WTC11 (cell line): ENCODE results near the gene LENEP. TPM values are rescaled to one million over a fixed set of nuclear protein-coding genes. Genes with fewer than 3 reads are reported as not detected.

Experiments
- ATAC-seq: fragments of 200-7000 bp; cut with Tn5 transposase; 2 replicates; pipeline ENCODE4 v1.10.0; 2021; ENCODE audit warnings: mild to moderate bottlenecking, moderate library complexity
- CTCF ChIA-PET: fragments of 300-600 bp; sonication (Branson Sonifier 250); formaldehyde crosslinking; loops from one replicate; lab custom pipeline; 2021; ENCODE audit warnings: antibody characterized with exemption; lab: Charles Lee
- POLR2A ChIA-PET: fragments of 350-600 bp; sonication (Branson Sonifier 250); formaldehyde crosslinking; loops from one replicate; lab custom pipeline; 2021; ENCODE audit warnings: antibody characterized with exemption; lab: Charles Lee
- DNase-seq: peaks from one replicate; pipeline ENCODE4 v3.0.0; 2021; ENCODE audit warnings: low spot score
- H3K27ac Mint-ChIP-seq: 2 replicates; pipeline ENCODE4 v1.8.0; 2021; ENCODE audit warnings: mixed read lengths
- H3K27me3 Mint-ChIP-seq: 2 replicates; pipeline ENCODE4 v1.8.0; 2021; ENCODE audit warnings: low read depth, mild to moderate bottlenecking, moderate library complexity, mixed read lengths
- H3K36me3 Mint-ChIP-seq: 2 replicates; pipeline ENCODE4 v1.8.0; 2021; ENCODE audit warnings: mixed read lengths
- H3K4me1 Mint-ChIP-seq: 2 replicates; pipeline ENCODE4 v1.8.0; 2022; ENCODE audit warnings: mixed read lengths
- H3K4me3 Mint-ChIP-seq: 2 replicates; pipeline ENCODE4 v1.8.0; 2021; ENCODE audit warnings: mild to moderate bottlenecking, moderate library complexity, mixed read lengths
- H3K9me3 Mint-ChIP-seq: 2 replicates; pipeline ENCODE4 v1.8.0; 2021; ENCODE audit warnings: mixed read lengths
- ATF3 ChIP-seq: sonication (generic); formaldehyde crosslinking; conservative IDR thresholded peaks from 2 replicates; pipeline ENCODE4 v1.8.1; 2022; ENCODE audit warnings: mild to moderate bottlenecking, missing genetic modification reagents
- E2F1 ChIP-seq: sonication (generic); formaldehyde crosslinking; IDR thresholded peaks from 2 replicates; pipeline ENCODE4 v1.8.0; 2022; ENCODE audit warnings: mild to moderate bottlenecking, missing genetic modification reagents
- ELF4 ChIP-seq: sonication (generic); formaldehyde crosslinking; IDR thresholded peaks from 2 replicates; pipeline ENCODE4 v1.8.1; 2022; ENCODE audit warnings: low read depth, mild to moderate bottlenecking, moderate library complexity, missing genetic modification reagents
- ESRRA ChIP-seq: sonication (generic); formaldehyde crosslinking; IDR thresholded peaks from 2 replicates; pipeline ENCODE4 v1.8.1; 2022; ENCODE audit warnings: mild to moderate bottlenecking, missing genetic modification reagents, borderline replicate concordance
- FOXP4 ChIP-seq: sonication (generic); formaldehyde crosslinking; IDR thresholded peaks from 2 replicates; pipeline ENCODE4 v1.8.0; 2022; ENCODE audit warnings: mild to moderate bottlenecking, missing genetic modification reagents
- GRHL2 ChIP-seq: fragments of 250-450 bp; sonication (Bioruptor Pico); IDR thresholded peaks from 2 replicates; pipeline ENCODE4 v1.8.0; 2022; ENCODE audit warnings: mild to moderate bottlenecking, moderate library complexity; ENCODE audit not compliant: insufficient replicate concordance, severe bottlenecking
- GTF2I ChIP-seq: fragments of 250-450 bp; sonication (Bioruptor Pico); conservative IDR thresholded peaks from 2 replicates; pipeline ENCODE4 v1.4.0; 2021; ENCODE audit warnings: mild to moderate bottlenecking
- KAT7 ChIP-seq: sonication (generic); formaldehyde crosslinking; IDR thresholded peaks from 2 replicates; pipeline ENCODE4 v1.8.1; 2023; ENCODE audit warnings: missing genetic modification reagents, mild to moderate bottlenecking, borderline replicate concordance
- OVOL2 ChIP-seq: fragments of 250-450 bp; sonication (Bioruptor Pico); IDR thresholded peaks from 2 replicates; pipeline ENCODE4 v1.9.0; 2021; ENCODE audit warnings: mild to moderate bottlenecking, borderline replicate concordance
- PRDM15 ChIP-seq: sonication (generic); formaldehyde crosslinking; IDR thresholded peaks from 2 replicates; pipeline ENCODE4 v1.8.0; 2022; ENCODE audit warnings: missing genetic modification reagents
- RORB ChIP-seq: fragments of 250-450 bp; sonication (Bioruptor Pico); IDR thresholded peaks from 2 replicates; pipeline ENCODE4 v1.9.0; 2021; ENCODE audit warnings: mild to moderate bottlenecking
- USF2 ChIP-seq: sonication (generic); formaldehyde crosslinking; IDR thresholded peaks from 2 replicates; pipeline ENCODE4 v1.8.1; 2023; ENCODE audit warnings: mild to moderate bottlenecking, missing genetic modification reagents, moderate library complexity
- ZNF121 ChIP-seq: sonication (generic); formaldehyde crosslinking; IDR thresholded peaks from 2 replicates; pipeline ENCODE4 v1.8.0; 2023; ENCODE audit warnings: missing genetic modification reagents
- ZNF263 ChIP-seq: sonication (generic); formaldehyde crosslinking; IDR thresholded peaks from 2 replicates; pipeline ENCODE4 v1.8.1; 2022; ENCODE audit warnings: low read depth, mild to moderate bottlenecking, moderate library complexity, missing genetic modification reagents
- ZNF317 ChIP-seq: sonication (generic); formaldehyde crosslinking; IDR thresholded peaks from 2 replicates; pipeline ENCODE4 v1.8.1; 2023; ENCODE audit warnings: low read depth, mild to moderate bottlenecking, moderate library complexity, missing genetic modification reagents, borderline replicate concordance
- ZNF512 ChIP-seq: sonication (generic); formaldehyde crosslinking; IDR thresholded peaks from 2 replicates; pipeline ENCODE4 v1.8.1; 2022; ENCODE audit warnings: missing genetic modification reagents, borderline replicate concordance
- ZSCAN18 ChIP-seq: fragments of 250-450 bp; sonication (Bioruptor Pico); IDR thresholded peaks from 2 replicates; pipeline ENCODE4 v2.1.2; 2022; ENCODE audit warnings: mild to moderate bottlenecking, moderate library complexity
- total RNA-seq: library from RNA; stranded (reverse); gene quantifications from 3 replicates; pipeline ENCODE4 v1.2.3, GENCODE V29; 2021

Gene LENEP
- total RNA-seq, 1 experiment from 2014 or later = 1.2 TPM

- H3K27ac Mint-ChIP-seq = no peak overlapping the region
- POLR2A ChIA-PET = interaction anchor here (0.5 to 1.7 kb wide), 6 partner anchors 7 to 74 kb away, joined by 3 to 7 read pairs (median 4); partner anchors contain the start of genes FLAD1 and SHC1
- no peak overlapping the region for H3K4me3 Mint-ChIP-seq
- no peak for ATAC-seq
- no peaks in the 10 kb centered on the region for H3K36me3 Mint-ChIP-seq
- no peak for TF ChIP-seq ZNF317 (CRISPR knock-in tag)
- TF ChIP-seq ZSCAN18 = no peak
- TF ChIP-seq KAT7 = no peak
- TF ChIP-seq ESRRA = no peak
- no peak for TF ChIP-seq USF2 (CRISPR knock-in tag)
- TF ChIP-seq GTF2I (CRISPR knock-in tag) = no peak
- TF ChIP-seq ZNF512 (CRISPR knock-in tag) = no peak
- no peak for TF ChIP-seq RORB (CRISPR knock-in tag)
- no peak for TF ChIP-seq ELF4 (CRISPR knock-in tag)
- no peak for TF ChIP-seq PRDM15 (CRISPR knock-in tag)
- TF ChIP-seq OVOL2 (CRISPR knock-in tag) = no peak
- no peak for TF ChIP-seq ATF3 (CRISPR knock-in tag)
- no peak for TF ChIP-seq ZNF121 (CRISPR knock-in tag)
- no peak for DNase-seq
- H3K27me3 Mint-ChIP-seq = no peaks in the 10 kb centered on the region
- CTCF ChIA-PET = interaction anchor here (0.9 to 4.3 kb wide), 16 partner anchors 8 to 186 kb away, joined by 3 to 58 read pairs (median 6); partner anchors contain the start of genes ADAM15, KRTCAP2 and PBXIP1
- no peaks in the 10 kb centered on the region for H3K9me3 Mint-ChIP-seq
- peaks cover 50% of the 10 kb centered on the region for H3K4me1 Mint-ChIP-seq
These were observed 14.0 kb downstream of the LENEP start for GRCh38 chr1:155007251-155007828.

- H3K36me3 Mint-ChIP-seq = peaks cover 4% of the 10 kb centered on the region; the same call in 1 of the 2 replicates
- no peaks in the 10 kb centered on the region for H3K27me3 Mint-ChIP-seq
- CTCF ChIA-PET = interaction anchor here (0.6 to 4.3 kb wide), 15 partner anchors 9 to 185 kb away, joined by 3 to 58 read pairs (median 5); partner anchors contain the start of genes KRTCAP2, PBXIP1 and SHC1
- peak; percentile 36 for DNase-seq
- H3K9me3 Mint-ChIP-seq = no peaks in the 10 kb centered on the region
- ATAC-seq = peak; percentile 2; the same call in 1 of the 2 replicates
- no peak overlapping the region for H3K27ac Mint-ChIP-seq
- H3K4me3 Mint-ChIP-seq = peak overlapping the region; percentile 41
- POLR2A ChIA-PET = interaction anchor here (0.5 to 1.7 kb wide), 8 partner anchors 8 to 38 kb away, joined by 3 to 9 read pairs (median 4); partner anchors contain the start of genes FLAD1 and SHC1
- H3K4me1 Mint-ChIP-seq = peaks cover 60% of the 10 kb centered on the region
- TF ChIP-seq FOXP4 (CRISPR knock-in tag) = no peak
- TF ChIP-seq GRHL2 (CRISPR knock-in tag) = no peak
- TF ChIP-seq E2F1 (CRISPR knock-in tag) = no peak
- TF ChIP-seq ZNF263 (CRISPR knock-in tag) = no peak
These were observed 14.9 kb downstream of the LENEP start for GRCh38 chr1:155008015-155008941.
